IMR-90 (cell line): Measurements from ENCODE around the gene MAP3K8. TPM values are rescaled to one million over a fixed set of nuclear protein-coding genes. Genes with fewer than 3 reads are reported as not detected.
"Not testable (repeated sequence)": the region's sequence is repeated elsewhere in the genome, so short reads cannot be mapped to it uniquely, and the experiment has no call there.

ENCODE experiments used
- ATAC-seq: fragments of 200-7000 bp; cut with Tn5 transposase; 2 replicates; pipeline ENCODE4 v1.9.1; 2020; ENCODE audit warnings: low read depth, mild to moderate bottlenecking, moderate library complexity
- BruUV-seq: library from RNA; stranded (reverse); fragments of 400-500 nt; replicated peaks from 2 replicates; lab custom pipeline; 2021; lab: Mats Ljungman, UMichigan
- CTCF ChIA-PET: fragments of 300-600 bp; formaldehyde crosslinking; extraction: SDS; loops from one replicate; lab custom pipeline; 2021; ENCODE audit warnings: antibody characterized with exemption; lab: Yijun Ruan, JAX
- POLR2A ChIA-PET: fragments of 300-600 bp; sonication (Branson Sonifier 250); formaldehyde crosslinking; loops from one replicate; lab custom pipeline; 2022; ENCODE audit warnings: antibody characterized with exemption; ENCODE audit not compliant: unreplicated experiment; lab: Charles Lee
- DNase-seq: peaks from one replicate; pipeline ENCODE4 v3.0.0; 2013
- H2AFZ ChIP-seq: replicated peaks from 2 replicates; pipeline ENCODE3; 2013; ENCODE audit warnings: low read length, mild to moderate bottlenecking; ENCODE audit not compliant: poor library complexity
- H2AK5ac ChIP-seq: 2 replicates; pipeline ENCODE4 v1.6.1; 2013; ENCODE audit warnings: low read depth, low read length, inconsistent platforms
- H2AK9ac ChIP-seq: replicated peaks from 2 replicates; pipeline ENCODE3; 2013; ENCODE audit warnings: mild to moderate bottlenecking, low read depth, low read length, moderate library complexity; ENCODE audit not compliant: poor library complexity
- H2BK120ac ChIP-seq: 2 replicates; pipeline ENCODE4 v1.6.1; 2013; ENCODE audit warnings: low read depth, low read length, inconsistent platforms
- H2BK15ac ChIP-seq: 3 replicates; pipeline ENCODE4 v1.6.1; 2013; ENCODE audit warnings: low read depth, low read length, inconsistent platforms
- H2BK20ac ChIP-seq: 2 replicates; pipeline ENCODE4 v1.6.1; 2013; ENCODE audit warnings: low read depth, mild to moderate bottlenecking, inconsistent platforms, low read length, moderate library complexity
- H2BK5ac ChIP-seq: 2 replicates; pipeline ENCODE4 v1.6.1; 2013; ENCODE audit warnings: mild to moderate bottlenecking, low read depth, low read length, inconsistent platforms; ENCODE audit not compliant: poor library complexity, severe bottlenecking
- H3K14ac ChIP-seq: replicated peaks from 2 replicates; pipeline ENCODE4 v1.6.1; 2013; ENCODE audit warnings: low read depth, low read length, inconsistent platforms
- H3K18ac ChIP-seq: 2 replicates; pipeline ENCODE4 v1.6.1; 2013; ENCODE audit warnings: low read depth, low read length, control low read depth
- H3K23ac ChIP-seq: 2 replicates; pipeline ENCODE4 v1.6.1; 2013; ENCODE audit warnings: low read depth, low read length, inconsistent platforms
- H3K27ac ChIP-seq: 2 replicates; pipeline ENCODE4 v1.5.1; 2013; ENCODE audit warnings: mild to moderate bottlenecking, control low read depth, low read length; ENCODE audit not compliant: insufficient read depth
- H3K27me3 ChIP-seq: 2 replicates; pipeline ENCODE4 v1.6.1; 2013; ENCODE audit warnings: low read length; ENCODE audit not compliant: control insufficient read depth, insufficient read depth
- H3K36me3 ChIP-seq: 2 replicates; pipeline ENCODE4 v1.6.1; 2013; ENCODE audit warnings: low read length, mixed read lengths; ENCODE audit not compliant: control insufficient read depth, insufficient read depth
- H3K4ac ChIP-seq: 2 replicates; pipeline ENCODE4 v1.6.1; 2013; ENCODE audit warnings: low read depth, low read length, inconsistent platforms
- H3K4me1 ChIP-seq: 2 replicates; pipeline ENCODE4 v1.6.1; 2013; ENCODE audit warnings: low read length, mixed read lengths; ENCODE audit not compliant: control insufficient read depth, insufficient read depth
- H3K4me2 ChIP-seq: 2 replicates; pipeline ENCODE4 v1.6.1; 2013; ENCODE audit warnings: low read depth, mild to moderate bottlenecking, control low read depth, low read length, moderate library complexity
- H3K4me3 ChIP-seq: 2 replicates; pipeline ENCODE4 v1.5.1; 2013; ENCODE audit warnings: low read depth, mild to moderate bottlenecking, control low read depth, low read length, moderate library complexity; ENCODE audit not compliant: insufficient read depth
- H3K56ac ChIP-seq: 2 replicates; pipeline ENCODE4 v1.6.1; 2013; ENCODE audit warnings: low read length, inconsistent platforms; ENCODE audit not compliant: insufficient read depth; ENCODE audit errors: extremely low read depth
- H3K79me1 ChIP-seq, 2 experiments: 2 replicates each; pipeline ENCODE4 v1.6.1; 2013; ENCODE audit warnings: low read length in 2 of 2, inconsistent platforms in 1 of 2, low read depth in 1 of 2
- H3K9ac ChIP-seq: 2 replicates; pipeline ENCODE4 v1.6.1; 2013; ENCODE audit warnings: low read depth, low read length, control low read depth
- H3K9me1 ChIP-seq: 2 replicates; pipeline ENCODE4 v1.6.1; 2013; ENCODE audit warnings: low read length, inconsistent platforms; ENCODE audit not compliant: insufficient read depth
- H3K9me3 ChIP-seq: 2 replicates; pipeline ENCODE4 v1.6.1; 2013; ENCODE audit warnings: low read length; ENCODE audit not compliant: control insufficient read depth, insufficient read depth
- H4K20me1 ChIP-seq: 2 replicates; pipeline ENCODE4 v1.6.1; 2013; ENCODE audit warnings: low read length, inconsistent platforms; ENCODE audit not compliant: insufficient read depth
- H4K5ac ChIP-seq: 2 replicates; pipeline ENCODE4 v1.6.1; 2013; ENCODE audit warnings: mild to moderate bottlenecking, low read depth, low read length, control low read depth
- H4K8ac ChIP-seq, 2 experiments: 2 replicates each; pipeline ENCODE4 v1.6.1; 2013; ENCODE audit warnings: low read depth in 2 of 2, low read length in 2 of 2, control low read depth in 1 of 2, inconsistent platforms in 1 of 2
- H4K91ac ChIP-seq: 2 replicates; pipeline ENCODE4 v1.6.1; 2013; ENCODE audit warnings: low read depth, low read length, inconsistent platforms; ENCODE audit not compliant: insufficient read depth
- BHLHE40 ChIP-seq: fragments of 150-350 bp; IDR thresholded peaks from 2 replicates; pipeline ENCODE4 v1.6.1; 2016; ENCODE audit warnings: mild to moderate bottlenecking, low read depth, low read length
- WGBS, 2 experiments: methylation state at CpG; one replicate each; pipeline versions ENCODE4 v1.1.5 to v1.1.7; 2013; ENCODE audit warnings: missing lambda C conversion rate in 2 of 2; ENCODE audit not compliant: insufficient read length in 1 of 2; ENCODE audit errors: extremely low coverage in 2 of 2; 5-methylcytosine and 5-hydroxymethylcytosine counted together
- dilution Hi-C: fragments of 300-500 bp; cut with HindIII; formaldehyde crosslinking; loops from one replicate; pipeline ENCODE4 v1.14.3; 2018; ENCODE audit warnings: low sequenced_read_pairs; ENCODE audit not compliant: unreplicated experiment
- in situ Hi-C: fragments of 300-500 bp; cut with MboI; formaldehyde crosslinking; loops from 3 replicates; pipeline ENCODE4 v1.14.3; 2019; ENCODE audit warnings: low sequenced_read_pairs, inconsistent platforms, mixed read lengths
- intact Hi-C: fragments of 100-400 bp; cut with micrococcal nuclease; formaldehyde crosslinking; loops from 2 replicates; pipeline ENCODE4 v1.10.0; 2022
- polyA plus RNA-seq, 3 experiments: library from polyadenylated mRNA; depleted of rRNA; stranded (reverse); fragments of >200 nt; gene quantifications; 2 replicates each; pipeline ENCODE4 v1.2.3, GENCODE V29; 2012; ENCODE audit warnings: low replicate concordance in 1 of 3
- total RNA-seq: library from RNA; depleted of rRNA; stranded (reverse); fragments of >200 nt; gene quantifications from 2 replicates; pipeline ENCODE4 v1.2.3, GENCODE V29; 2012

Gene MAP3K8
- total and polyA plus RNA-seq, 2 of the 4 experiments (the other 2 are of a cell fraction), result 1.8 to 2.6 TPM

DNA sequence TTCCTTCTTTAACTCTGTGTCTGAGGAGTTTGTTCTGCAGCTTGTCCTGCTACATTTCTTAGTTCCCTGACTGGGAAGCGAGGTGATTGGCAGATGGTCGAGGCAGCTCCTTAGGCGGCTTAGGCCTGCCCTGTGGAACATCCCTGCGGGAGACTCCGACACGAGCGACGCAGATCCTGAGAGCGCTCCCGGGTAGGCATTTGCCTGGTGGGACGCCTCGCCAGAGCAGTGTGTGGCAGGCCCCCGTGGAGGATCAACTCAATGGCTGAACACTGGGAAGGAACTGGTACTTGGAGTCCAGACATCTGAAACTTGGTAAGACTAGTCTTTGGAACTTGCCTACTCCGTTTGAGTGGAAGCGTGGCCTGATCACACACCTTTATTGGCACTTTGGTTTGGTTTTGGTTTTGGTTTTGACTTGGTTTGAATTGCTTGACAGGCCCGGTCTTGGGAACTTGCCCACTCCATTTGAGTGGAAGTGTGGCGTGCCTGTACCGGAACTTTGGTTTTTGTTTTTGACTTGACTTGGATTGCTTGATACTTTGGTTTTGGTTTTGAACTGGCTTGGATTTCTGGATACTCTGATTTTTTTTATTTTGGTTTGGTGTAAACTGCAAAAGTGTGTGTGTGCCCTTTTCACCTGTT is 42.6 kb downstream of the MAP3K8 start:
- H3K4me2 ChIP-seq, result no peak overlapping the region
- H2BK20ac ChIP-seq, result no peak overlapping the region
- H2BK120ac ChIP-seq, result no peak overlapping the region
- H2BK5ac ChIP-seq, result no peak overlapping the region
- H3K56ac ChIP-seq, result no peak overlapping the region
- ChIA-PET CTCF (no interaction called here), POLR2A (no interaction called here)
- no peak overlapping the region for H4K91ac ChIP-seq
- H3K4ac ChIP-seq, result no peak overlapping the region
- H2AK5ac ChIP-seq, result no peak overlapping the region
- H2AFZ ChIP-seq, result no peak overlapping the region
- 92% methylated on average over 12 of the region's 18 CpGs; no CpG with 5 or more reads in 1 of the 2 experiments for WGBS, 2 experiments
- H4K20me1 ChIP-seq, result no peaks in the 10 kb centered on the region
- no peaks in the 10 kb centered on the region for H3K4me1 ChIP-seq
- no peak overlapping the region for H3K14ac ChIP-seq
- TF ChIP-seq BHLHE40, result no peak
- no peak overlapping the region for H3K9ac ChIP-seq
- H3K18ac ChIP-seq, result no peak overlapping the region
- no peaks in the 10 kb centered on the region for H3K36me3 ChIP-seq
- intact Hi-C loops (no loop called here), in situ Hi-C loops (no loop called here), dilution Hi-C loops (no loop called here)
- H3K9me3 ChIP-seq, result no peaks in the 10 kb centered on the region; the same call in 1 of the 2 replicates
- H2BK15ac ChIP-seq, result no peak overlapping the region
- H4K8ac ChIP-seq, result no peak overlapping the region
- no peak overlapping the region for H4K5ac ChIP-seq
- peaks cover 15% of the 10 kb centered on the region for H3K27me3 ChIP-seq
- no peak overlapping the region for H2AK9ac ChIP-seq
- H3K79me1 ChIP-seq, result no peaks in the 10 kb centered on the region
- ATAC-seq (no peak), DNase-seq (no peak)
- no peak overlapping the region for H3K27ac ChIP-seq
- no peaks in the 10 kb centered on the region for H3K9me1 ChIP-seq
- no TSS peak for BruUV-seq
- H3K23ac ChIP-seq, result no peak overlapping the region
- no peak overlapping the region for H3K4me3 ChIP-seq

DNA sequence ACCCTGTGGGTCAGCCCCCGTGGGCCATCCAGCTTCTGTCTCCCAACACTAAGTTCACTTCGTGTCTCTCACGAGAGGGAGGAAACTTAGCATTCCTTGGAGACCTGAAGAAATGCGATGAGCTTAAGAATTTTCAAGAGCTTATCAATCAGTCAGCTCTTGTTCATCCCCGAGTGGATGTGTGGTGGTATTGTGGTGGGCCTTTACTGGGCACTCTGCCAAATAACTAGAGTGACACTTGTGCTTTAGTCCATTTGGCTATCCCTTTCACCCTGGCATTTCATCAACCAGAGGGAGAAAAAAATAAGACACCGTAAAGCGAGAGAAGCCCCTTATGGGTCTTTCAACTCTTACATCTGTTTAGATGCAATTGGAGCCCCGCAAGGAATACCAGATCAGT is 45.5 kb downstream of the MAP3K8 start:
- H3K79me1 ChIP-seq, POLR2A ChIA-PET, DNase-seq, H2BK15ac ChIP-seq, dilution Hi-C loops, BruUV-seq, H3K4me1 ChIP-seq, H2AFZ ChIP-seq, H3K36me3 ChIP-seq, H3K27me3 ChIP-seq, H3K56ac ChIP-seq, H2BK5ac ChIP-seq, in situ Hi-C loops, H2BK120ac ChIP-seq, H3K9me1 ChIP-seq, H3K4ac ChIP-seq, H4K5ac ChIP-seq, H2BK20ac ChIP-seq, intact Hi-C loops, H3K18ac ChIP-seq, H4K8ac ChIP-seq, CTCF ChIA-PET, H3K9ac ChIP-seq, H3K23ac ChIP-seq, H3K27ac ChIP-seq, H4K91ac ChIP-seq, ATAC-seq, H3K4me3 ChIP-seq, H2AK5ac ChIP-seq, H3K14ac ChIP-seq, H4K20me1 ChIP-seq, H2AK9ac ChIP-seq, H3K4me2 ChIP-seq, H3K9me3 ChIP-seq: not testable (repeated sequence)
- WGBS, 2 experiments, result no CpG with 5 or more reads among the region's 8 CpGs
